Kidney epithelial cell (primary cell): ENCODE measurements around the gene RLN3. TPM values are rescaled to one million over a fixed set of nuclear protein-coding genes. Genes with fewer than 3 reads are reported as not detected.

Experiments used
- DNase-seq: peaks from one replicate; pipeline ENCODE4 v3.0.0-alpha.2; 2010; ENCODE audit warnings: low read depth
- H3K27me3 ChIP-seq: 2 replicates; pipeline ENCODE4 v1.6.0; 2011; ENCODE audit warnings: low read length; ENCODE audit not compliant: control insufficient read depth, insufficient read depth
- H3K36me3 ChIP-seq: 2 replicates; pipeline ENCODE4 v1.5.1; 2011; ENCODE audit warnings: low read length; ENCODE audit not compliant: control insufficient read depth, insufficient read depth
- H3K4me3 ChIP-seq: 2 replicates; pipeline ENCODE4 v1.5.1; 2011; ENCODE audit warnings: low read depth, mild to moderate bottlenecking, control low read depth, low read length
- CTCF ChIP-seq: IDR thresholded peaks from 2 replicates; pipeline ENCODE4 v1.5.1; 2011; ENCODE audit warnings: mild to moderate bottlenecking, moderate library complexity, low read length, control low read depth, inconsistent platforms; ENCODE audit not compliant: insufficient read depth, poor library complexity, severe bottlenecking
- total RNA-seq: library from RNA; depleted of rRNA; stranded (reverse); fragments of >200 nt; gene quantifications from 2 replicates; pipeline ENCODE4 v1.2.3, GENCODE V29; 2015

The RLN3 gene
- total RNA-seq, 1 donor from 2014 or later = not detected

- no peaks in the 10 kb centered on the region for H3K27me3 ChIP-seq
- H3K4me3 ChIP-seq = peak overlapping the region; percentile 78
- DNase-seq = no peak
- no peak for TF ChIP-seq CTCF
- H3K36me3 ChIP-seq = no peaks in the 10 kb centered on the region
Observed at GRCh38 chr19:14073261-14073924, 45.4 kb downstream of the RLN3 start.

DNA sequence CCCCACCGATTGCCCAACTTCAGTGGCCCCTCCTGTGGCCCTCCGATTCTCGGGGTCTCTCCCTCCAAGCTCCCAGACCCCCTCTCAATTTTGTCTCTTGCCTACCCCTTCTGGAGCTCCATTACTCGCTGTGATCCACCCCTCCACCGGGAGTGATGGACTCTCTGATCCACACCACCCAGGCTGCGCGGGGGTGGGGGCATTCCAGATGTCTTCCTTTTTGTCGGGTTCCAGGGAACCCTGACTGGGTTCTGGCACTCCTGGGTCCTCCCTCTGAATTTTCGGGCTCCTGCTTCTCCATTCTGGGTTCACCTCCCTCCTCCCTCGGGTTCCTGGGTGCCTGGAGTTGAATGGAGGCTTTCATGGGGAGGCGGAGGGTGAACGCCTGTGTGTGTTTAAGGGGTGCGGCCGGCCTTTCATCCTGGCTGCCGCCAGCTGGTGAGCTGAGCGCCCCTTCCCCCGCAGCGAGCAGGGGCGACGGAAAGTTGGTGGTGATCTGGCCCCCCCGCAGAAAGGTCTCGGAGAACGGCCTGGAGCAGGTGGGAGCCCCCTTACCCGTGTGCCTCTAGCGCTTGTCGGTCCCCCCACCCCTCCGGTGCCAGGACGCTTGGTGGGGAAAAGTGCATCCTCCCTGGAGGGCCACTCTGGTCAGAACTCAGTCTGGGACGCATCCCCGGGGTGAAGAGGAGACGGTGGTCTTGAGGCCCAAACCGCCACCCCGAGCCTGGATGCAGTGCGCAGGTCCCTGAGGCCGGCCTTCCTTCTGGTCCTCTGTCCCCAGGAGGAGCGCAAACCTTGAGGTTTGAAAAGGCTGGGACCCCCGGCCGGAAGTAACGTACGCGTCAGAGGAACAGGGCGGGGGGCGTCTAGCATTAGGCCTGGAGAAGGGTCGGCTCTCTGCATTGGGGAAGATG is 46.2 kb downstream of the RLN3 start:
- no peak for DNase-seq
- no peaks in the 10 kb centered on the region for H3K27me3 ChIP-seq
- H3K4me3 ChIP-seq = peak overlapping the region; percentile 78
- no peak for TF ChIP-seq CTCF
- H3K36me3 ChIP-seq = no peaks in the 10 kb centered on the region

- Histone ChIP-seq H3K27me3 (no peaks in the 10 kb centered on the region), H3K4me3 (no peak overlapping the region), H3K36me3 (no peaks in the 10 kb centered on the region)
- DNase-seq = no peak
- TF ChIP-seq CTCF = no peak
Observed at GRCh38 chr19:14078411-14078810, 50.5 kb downstream of the RLN3 start.

Other genes with a start within 250 kb of the RLN3 start
- 25.7 and 25.9 TPM in 2 replicates for gene ZSWIM4, start 232.7 kb upstream of the RLN3 start, total RNA-seq
- 0.68 TPM in 1 of 2 replicates, not detected in the other for gene NANOS3, start 151.0 kb upstream of the RLN3 start, total RNA-seq
- gene BRME1, start 122.0 kb upstream of the RLN3 start, total RNA-seq = 1.7 and 2.5 TPM in 2 replicates
- 26.5 and 32.0 TPM in 2 replicates for gene CC2D1A, start 121.9 kb upstream of the RLN3 start, total RNA-seq
- gene PODNL1, start 89.7 kb upstream of the RLN3 start, total RNA-seq = not detected in 2 replicates
- 23.7 and 37.2 TPM in 2 replicates for gene DCAF15, start 75.6 kb upstream of the RLN3 start, total RNA-seq
- 6.8 and 7.0 TPM in 2 replicates for gene RFX1, start 21.8 kb upstream of the RLN3 start, total RNA-seq
- gene IL27RA, start 3.6 kb downstream of the RLN3 start, total RNA-seq = 4.1 and 7.5 TPM in 2 replicates
- gene PALM3, start 33.9 kb downstream of the RLN3 start, total RNA-seq = not detected in 2 replicates
- 0.68 and 1.5 TPM in 2 replicates for gene MISP3, start 44.6 kb downstream of the RLN3 start, total RNA-seq
- gene C19orf67, start 57.6 kb downstream of the RLN3 start, total RNA-seq = not detected in 2 replicates
- 21.8 and 42.0 TPM in 2 replicates for gene SAMD1, start 62.6 kb downstream of the RLN3 start, total RNA-seq
- gene PRKACA, start 89.6 kb downstream of the RLN3 start, total RNA-seq = 37.3 and 44.5 TPM in 2 replicates
- 4.4 and 5.7 TPM in 2 replicates for gene ASF1B, start 108.4 kb downstream of the RLN3 start, total RNA-seq
- gene ADGRL1, start 178.0 kb downstream of the RLN3 start, total RNA-seq = 15.0 and 20.6 TPM in 2 replicates